HG03460 (cell line): Measurements from ENCODE around the gene C1orf56.
"Not testable (repeated sequence)": the region's sequence is repeated elsewhere in the genome, so short reads cannot be mapped to it uniquely, and the experiment has no call there.

Experiments
- ATAC-seq: cut with Tn5 transposase; IDR thresholded peaks from one replicate; pipeline ENCODE4 v1.9.1; 2021; ENCODE audit not compliant: unreplicated experiment

The C1orf56 gene

DNA sequence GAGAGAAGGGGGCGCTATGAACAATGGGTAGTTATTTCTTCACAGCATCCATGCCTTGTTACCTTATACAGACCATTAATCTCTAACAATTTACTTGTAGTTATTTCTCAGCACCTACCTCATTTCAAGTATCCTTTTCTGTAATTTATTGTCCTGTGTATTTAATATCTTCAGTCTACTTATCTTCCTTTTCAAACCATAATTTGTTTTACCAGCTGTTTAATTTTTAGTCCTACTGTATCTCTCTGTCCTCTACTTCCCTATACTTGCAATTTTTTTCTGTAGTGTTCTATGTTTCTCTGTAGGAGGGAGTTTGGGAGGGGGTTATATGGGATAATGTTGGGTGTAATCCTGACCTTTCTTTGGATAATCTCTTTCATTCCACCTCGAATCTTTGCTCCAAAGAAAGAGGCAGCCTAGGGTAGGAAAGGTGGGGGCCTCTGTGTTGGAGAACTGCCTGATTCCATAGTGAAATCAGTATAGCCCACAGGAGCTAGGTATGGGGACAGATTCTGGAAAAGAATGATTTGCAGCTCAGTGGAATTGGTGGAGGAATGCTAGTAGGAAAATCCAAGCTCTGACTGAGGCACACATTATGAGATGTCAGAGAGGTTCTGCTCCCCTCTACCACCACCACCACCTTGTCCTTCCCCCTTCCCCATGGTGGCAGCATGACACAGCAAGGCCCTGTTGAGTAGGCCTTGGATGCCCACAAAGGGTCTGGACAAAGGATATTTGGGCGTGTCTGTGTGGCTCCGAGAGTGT is 13.3 kb downstream of the C1orf56 start:
- ATAC-seq, result no peak

DNA sequence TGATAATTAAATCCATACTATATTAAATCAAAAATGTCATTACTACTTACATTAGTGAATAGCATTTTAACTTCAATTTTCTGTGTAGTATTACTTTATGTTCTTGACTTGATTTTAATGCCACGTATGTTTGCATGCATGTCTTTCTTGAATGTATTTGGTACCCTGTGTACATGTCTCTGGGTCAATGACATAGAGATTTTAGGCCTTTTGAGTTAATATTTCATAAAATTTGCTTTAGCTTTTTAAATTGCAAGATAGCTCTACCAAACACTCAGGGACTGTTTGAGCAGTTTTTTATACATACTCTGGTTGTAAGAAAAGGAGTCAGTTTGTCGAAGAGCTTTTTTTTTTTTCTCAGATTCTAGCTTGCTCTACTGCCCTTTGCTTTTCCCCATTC is 14.2 kb downstream of the C1orf56 start:
- no peak for ATAC-seq

DNA sequence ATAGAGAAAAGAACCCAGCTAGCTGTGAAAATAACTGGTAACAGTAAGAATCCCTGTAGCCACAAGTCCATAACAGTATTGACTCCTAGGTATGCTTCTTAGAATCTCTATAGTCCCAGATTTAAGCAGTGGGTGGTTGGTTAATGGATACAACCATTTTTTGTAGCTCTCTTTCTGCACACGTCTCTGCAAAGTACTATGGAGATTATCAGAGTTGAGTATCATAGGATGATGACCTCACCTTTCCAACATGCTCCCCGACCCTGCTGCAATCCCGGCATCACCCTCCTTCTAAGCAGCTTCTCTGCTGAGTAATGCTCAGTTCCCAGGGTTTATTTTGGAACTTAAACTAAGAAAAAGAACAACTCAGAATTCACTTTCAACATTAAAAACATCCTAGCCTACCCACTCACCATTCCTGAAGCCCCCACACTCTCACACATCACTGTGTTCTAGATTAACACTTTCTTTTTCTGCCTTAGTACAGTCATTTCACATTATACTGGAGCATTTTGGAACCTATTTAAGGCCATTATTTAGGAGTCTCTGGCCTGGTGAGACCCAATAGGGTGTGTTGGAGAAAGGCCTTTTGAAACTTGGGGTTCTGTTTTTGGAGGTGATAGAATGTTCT is 15.3 kb downstream of the C1orf56 start:
- ATAC-seq, result no peak

DNA sequence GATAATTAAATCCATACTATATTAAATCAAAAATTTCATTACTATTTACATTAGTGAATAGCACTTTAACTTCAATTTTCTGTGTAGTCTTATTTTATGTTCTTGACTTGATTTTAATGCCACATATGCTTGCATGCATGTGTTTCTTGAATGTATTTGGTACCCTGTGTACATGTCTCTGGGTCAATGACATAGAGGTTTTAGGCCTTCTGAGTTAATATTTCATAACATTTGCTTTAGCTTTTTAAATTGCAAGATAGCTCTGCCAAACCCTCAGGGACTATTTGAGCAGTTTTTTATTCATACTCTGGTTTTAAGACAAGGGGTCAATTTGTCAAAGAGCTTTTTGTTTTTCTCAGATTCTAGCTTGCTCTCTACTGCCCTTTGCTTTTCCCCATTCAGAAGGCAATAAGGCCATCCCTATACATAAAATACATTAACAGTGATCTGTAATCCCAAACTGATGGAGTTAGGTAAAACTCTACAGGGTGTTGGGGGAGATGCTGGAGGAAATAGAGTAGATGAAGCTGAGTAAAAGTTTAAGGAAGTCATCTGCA is 17.6 kb downstream of the C1orf56 start:
- ATAC-seq, result no peak

DNA sequence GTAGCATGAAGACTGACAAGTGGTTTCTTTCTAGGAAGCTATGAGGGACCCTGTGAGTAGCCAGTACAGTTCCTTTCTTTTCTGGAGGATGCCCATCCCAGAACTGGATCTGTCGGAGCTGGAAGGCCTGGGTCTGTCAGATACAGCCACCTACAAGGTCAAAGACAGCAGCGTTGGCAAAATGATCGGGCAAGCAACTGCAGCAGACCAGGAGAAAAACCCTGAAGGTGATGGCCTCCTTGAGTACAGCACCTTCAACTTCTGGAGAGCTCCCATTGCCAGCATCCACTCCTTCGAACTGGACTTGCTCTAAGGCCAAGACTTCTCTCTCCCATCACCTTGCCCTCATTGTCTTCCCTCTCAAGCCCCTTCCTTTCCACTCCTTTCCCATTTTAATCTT is 19.6 kb downstream of the C1orf56 start:
- ATAC-seq, result no peak

DNA sequence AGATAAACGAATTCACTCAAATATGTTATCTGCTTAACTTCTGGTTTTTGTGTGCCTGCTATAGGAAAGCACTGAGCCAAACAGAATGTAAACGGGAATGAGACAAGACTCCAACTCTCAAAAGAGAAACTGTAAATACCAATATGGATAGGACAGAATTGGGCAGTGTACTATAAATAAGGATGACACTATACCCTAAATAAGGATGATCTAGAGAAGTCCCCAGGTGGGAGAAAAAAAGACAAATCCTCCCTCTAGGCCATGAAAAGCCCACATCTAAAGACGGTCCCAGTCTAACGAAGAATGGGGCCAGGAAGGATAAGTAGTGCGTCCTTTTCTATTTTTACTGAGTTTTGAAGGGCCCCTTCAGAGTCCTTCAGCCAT is 21.5 kb downstream of the C1orf56 start:
- no peak for ATAC-seq

DNA sequence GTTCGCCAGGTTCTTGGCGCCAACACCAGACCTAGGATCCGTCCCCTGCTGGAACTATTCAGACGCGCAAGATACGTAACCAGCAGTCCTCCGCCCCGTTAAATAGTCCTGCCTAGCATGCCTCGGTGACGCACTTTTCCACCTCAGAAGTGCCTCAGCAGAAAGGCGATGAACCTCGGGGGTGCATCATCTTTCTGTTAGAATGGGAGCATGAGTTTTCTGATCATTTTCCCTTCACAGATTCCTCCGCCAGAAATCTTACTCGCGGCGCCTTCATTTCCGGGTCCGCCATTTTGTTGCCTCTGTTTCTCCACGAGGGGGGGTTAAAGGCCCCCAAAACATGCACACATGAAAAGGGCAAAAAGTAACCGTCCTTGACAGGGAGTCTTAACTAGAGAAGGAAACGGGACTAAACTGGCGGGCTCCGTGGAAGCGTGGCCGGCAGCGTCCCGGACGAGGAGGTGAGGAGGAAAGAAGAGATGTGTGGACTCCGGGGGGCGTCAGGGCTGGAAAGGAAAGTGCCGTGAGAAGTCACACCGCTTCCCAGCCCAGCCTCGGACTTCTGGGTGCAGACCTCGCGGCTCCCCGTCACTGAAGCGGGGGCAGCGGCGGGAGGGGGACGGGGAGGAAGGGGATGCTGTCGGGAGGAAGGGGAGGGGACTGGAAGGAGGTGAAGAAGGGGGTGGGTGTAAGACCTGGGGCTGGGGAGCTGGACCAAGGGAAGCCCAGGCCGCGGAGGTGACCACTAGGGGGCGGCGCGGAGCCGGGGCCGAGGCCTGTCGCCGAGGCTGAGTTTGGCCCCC is 23.1 kb downstream of the C1orf56 start, which contains the start of gene GABPB2:
Gene GABPB2 (plus strand): TSS at position 288 of the 803 bp plus-strand sequence. CDS start 17,429 bp downstream, outside the sequence.
- ATAC-seq, result peak; percentile 63

DNA sequence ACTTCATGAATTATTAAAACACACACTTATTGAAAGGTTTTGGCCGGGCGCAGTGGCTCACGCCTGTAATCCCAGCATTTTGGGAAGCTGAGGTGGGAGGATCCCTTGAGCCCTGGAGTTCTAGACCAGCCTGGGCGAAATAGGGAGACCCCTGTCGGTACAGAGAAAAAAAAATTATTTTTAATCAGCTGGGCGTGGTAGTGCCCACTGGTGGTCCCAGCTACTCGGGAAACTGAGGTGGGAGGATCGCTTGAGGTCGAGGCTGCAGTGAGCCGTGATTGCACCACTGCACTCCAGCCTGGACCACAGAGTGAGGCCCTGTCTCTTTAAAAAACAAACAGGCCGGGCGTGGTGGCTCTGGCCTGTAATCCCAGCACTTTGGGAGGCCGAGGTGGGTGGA is 24.7 kb downstream of the C1orf56 start:
- ATAC-seq, result no peak

DNA sequence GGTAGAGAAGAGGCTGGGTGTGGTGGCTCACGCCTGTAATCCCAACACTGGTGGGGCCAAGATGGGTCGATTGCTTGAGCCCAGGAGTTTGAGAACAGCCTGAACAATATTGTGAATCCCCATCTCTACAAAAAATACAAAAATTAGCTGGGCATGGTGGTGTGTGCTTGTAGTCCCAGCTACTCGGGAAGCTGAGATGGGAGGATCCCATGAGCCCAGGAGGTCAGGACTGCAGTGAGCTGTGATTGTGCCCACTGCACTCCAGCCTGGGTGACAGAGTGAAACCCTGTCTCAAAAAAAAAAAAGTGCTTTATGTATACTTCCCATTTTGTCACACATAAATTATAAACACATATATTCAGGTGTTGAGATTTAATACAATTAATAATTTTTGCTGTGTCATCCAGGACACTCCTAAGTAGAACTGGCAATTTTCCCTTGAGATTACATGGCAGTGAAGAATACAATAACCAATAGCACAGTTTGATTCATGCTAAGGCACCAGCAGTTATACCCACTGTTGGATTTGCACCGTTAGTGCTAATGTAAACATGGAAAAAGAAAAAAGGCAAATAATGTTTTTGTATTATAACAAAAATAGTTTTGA is 38.5 kb downstream of the C1orf56 start:
- ATAC-seq, result no peak

DNA sequence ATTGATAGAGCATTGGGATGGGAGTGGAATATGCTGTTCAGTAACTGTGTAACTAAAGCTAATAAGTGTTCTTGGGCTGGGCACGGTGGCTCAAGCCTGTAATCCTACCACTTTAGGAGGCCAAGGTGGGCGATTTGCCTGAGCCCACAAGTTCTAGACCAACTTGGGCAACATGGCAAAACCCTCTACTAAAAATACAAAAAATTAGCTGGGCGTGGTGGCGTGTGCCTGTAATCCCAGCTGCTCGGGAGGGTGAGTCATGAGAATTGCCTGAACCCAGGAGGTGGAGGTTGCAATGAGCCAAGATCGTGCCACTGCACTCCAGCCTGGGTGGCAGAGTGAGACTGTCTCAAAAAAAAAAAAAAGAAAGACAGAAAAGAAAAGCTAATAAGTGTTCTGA is 49.9 kb downstream of the C1orf56 start:
- not testable (repeated sequence) for ATAC-seq

DNA sequence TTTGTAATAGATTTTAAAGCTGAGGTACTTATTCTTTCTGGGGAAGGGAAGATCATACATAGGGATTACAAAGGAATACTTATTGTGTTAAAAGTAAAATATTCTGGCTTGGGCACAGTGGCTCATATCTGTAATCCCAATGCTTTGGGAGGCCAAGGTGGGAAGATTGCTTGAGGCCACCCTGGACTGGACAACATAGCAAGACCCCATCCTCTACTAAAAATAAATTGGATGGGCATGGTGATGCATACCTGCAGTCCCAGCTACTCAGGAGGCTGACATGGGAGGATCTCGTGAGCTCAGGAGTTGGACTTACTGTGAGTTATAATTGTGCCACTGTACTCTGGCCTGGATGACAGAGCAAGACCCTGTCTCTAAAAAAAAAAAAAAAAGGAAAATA is 50.6 kb downstream of the C1orf56 start:
- no peak for ATAC-seq
